Lower lobe of right lung (tissue), 2 donors: ENCODE measurements around the gene BOK. TPM values are rescaled to one million over a fixed set of nuclear protein-coding genes. Genes with fewer than 3 reads are reported as not detected.

Experiments used
- ATAC-seq, 2 donors: fragments of 200-7000 bp; cut with Tn5 transposase; one replicate each; pipeline ENCODE4 v1.9.1; 2020 to 2022; ENCODE audit warnings: mild to moderate bottlenecking in 2 of 2, moderate library complexity in 2 of 2
- DNase-seq: peaks from one replicate; pipeline ENCODE4 v3.0.0-alpha.2; 2020
- H3K27ac ChIP-seq: fragments of 200-600 bp; one replicate; pipeline ENCODE4 v1.8.0; 2022
- H3K27me3 ChIP-seq: fragments of 200-600 bp; one replicate; pipeline ENCODE4 v1.8.0; 2022; ENCODE audit warnings: low read depth
- H3K36me3 ChIP-seq: fragments of 200-600 bp; one replicate; pipeline ENCODE4 v1.8.0; 2022; ENCODE audit warnings: mild to moderate bottlenecking
- H3K4me1 ChIP-seq: fragments of 200-600 bp; one replicate; pipeline ENCODE4 v1.8.0; 2022
- H3K4me3 ChIP-seq: fragments of 200-600 bp; one replicate; pipeline ENCODE4 v1.8.0; 2022; ENCODE audit warnings: mild to moderate bottlenecking
- H3K9me3 ChIP-seq: fragments of 200-600 bp; one replicate; pipeline ENCODE4 v1.8.0; 2022
- intact Hi-C: fragments of 100-400 bp; cut with DNase I; formaldehyde crosslinking; loops from one replicate; pipeline ENCODE4 v1.11.0; 2022
- total RNA-seq: library from RNA; stranded (reverse); fragmentation: NEBNext Ultra II Directional; extraction: Animal tissue kit (Norgen Biotek cat#: 25700); gene quantifications from one replicate; pipeline ENCODE4 v1.2.1, GENCODE V29; 2021
- TF ChIP-seq, protein P1 (sequence below): fragments of 200-600 bp; IDR thresholded peaks from one replicate; pipeline ENCODE4 v1.8.0; 2022; ENCODE audit warnings: antibody characterized with exemption, mild to moderate bottlenecking
- donor health status: DM: no; HTN: yes; CAD: no; lungs with severe emphysema.

BOK gene
- total RNA-seq, 1 donor from 2014 or later: 44.2 TPM

DNA sequence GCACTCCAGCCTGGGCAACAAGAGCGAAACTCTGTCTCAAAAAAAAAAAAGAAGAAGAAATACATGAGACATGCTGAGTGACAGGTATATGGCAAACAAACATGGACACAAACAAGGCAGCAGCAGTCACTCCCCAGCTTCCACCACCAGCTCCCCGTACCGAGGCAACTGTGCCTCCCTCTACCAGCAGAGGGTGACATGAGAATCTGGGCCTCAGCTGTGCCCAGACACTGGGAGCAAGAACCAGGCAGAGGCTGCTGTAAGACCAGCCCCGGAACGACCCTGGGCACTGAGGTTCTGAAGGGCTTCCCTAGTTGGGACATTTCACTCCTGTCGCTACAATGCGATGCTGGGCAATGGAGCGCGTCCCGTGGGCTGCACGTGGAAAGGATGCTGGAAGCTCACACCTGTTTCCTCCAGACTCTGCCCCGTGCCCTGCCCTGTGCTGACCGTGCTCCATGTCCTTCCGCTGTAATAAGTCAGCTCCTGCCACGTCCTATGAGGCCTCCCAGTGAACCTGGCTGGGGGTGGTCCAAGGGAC, 37.1 kb downstream of the BOK start:
- no peak overlapping the region for H3K4me3 ChIP-seq
- no peaks in the 10 kb centered on the region for H3K27me3 ChIP-seq
- ATAC-seq (peak in 1 of 2 donors; percentile 14), DNase-seq (no peak)
- H3K36me3 ChIP-seq: peaks cover 83% of the 10 kb centered on the region
- no peaks in the 10 kb centered on the region for H3K4me1 ChIP-seq
- no peak overlapping the region for H3K27ac ChIP-seq
- H3K9me3 ChIP-seq: no peaks in the 10 kb centered on the region
- intact Hi-C loops: no loop called here
- TF ChIP-seq, protein P1, sequence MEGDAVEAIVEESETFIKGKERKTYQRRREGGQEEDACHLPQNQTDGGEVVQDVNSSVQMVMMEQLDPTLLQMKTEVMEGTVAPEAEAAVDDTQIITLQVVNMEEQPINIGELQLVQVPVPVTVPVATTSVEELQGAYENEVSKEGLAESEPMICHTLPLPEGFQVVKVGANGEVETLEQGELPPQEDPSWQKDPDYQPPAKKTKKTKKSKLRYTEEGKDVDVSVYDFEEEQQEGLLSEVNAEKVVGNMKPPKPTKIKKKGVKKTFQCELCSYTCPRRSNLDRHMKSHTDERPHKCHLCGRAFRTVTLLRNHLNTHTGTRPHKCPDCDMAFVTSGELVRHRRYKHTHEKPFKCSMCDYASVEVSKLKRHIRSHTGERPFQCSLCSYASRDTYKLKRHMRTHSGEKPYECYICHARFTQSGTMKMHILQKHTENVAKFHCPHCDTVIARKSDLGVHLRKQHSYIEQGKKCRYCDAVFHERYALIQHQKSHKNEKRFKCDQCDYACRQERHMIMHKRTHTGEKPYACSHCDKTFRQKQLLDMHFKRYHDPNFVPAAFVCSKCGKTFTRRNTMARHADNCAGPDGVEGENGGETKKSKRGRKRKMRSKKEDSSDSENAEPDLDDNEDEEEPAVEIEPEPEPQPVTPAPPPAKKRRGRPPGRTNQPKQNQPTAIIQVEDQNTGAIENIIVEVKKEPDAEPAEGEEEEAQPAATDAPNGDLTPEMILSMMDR: no peak

GRCh38 chr2:241597561-241597960, 39.0 kb downstream of the BOK start:
- no peaks in the 10 kb centered on the region for H3K9me3 ChIP-seq
- H3K4me3 ChIP-seq: no peak overlapping the region
- no peak overlapping the region for H3K27ac ChIP-seq
- H3K27me3 ChIP-seq: no peaks in the 10 kb centered on the region
- TF ChIP-seq, protein P1: no peak
- no peak for DNase-seq
- H3K36me3 ChIP-seq: peaks cover 97% of the 10 kb centered on the region
- intact Hi-C loops: no loop called here
- no peaks in the 10 kb centered on the region for H3K4me1 ChIP-seq
- ATAC-seq: no peak

DNA sequence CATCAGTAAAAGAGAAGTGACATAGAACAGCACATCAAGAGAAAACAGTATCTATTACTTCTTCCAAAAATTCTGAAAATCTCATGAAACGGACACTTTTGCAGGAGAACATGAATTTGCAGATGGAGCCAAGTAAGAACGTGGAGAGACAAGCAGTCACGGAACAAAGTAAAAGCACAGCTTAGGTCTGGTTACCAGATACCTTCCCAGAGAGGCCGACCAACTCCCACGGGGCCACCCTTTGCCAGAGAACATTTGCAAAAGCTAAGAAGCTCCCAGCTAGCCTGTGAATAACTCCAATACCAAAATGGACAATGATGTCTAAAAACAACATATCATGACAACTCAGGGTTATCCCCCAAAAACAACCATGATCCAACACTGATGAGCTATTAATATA, 39.5 kb downstream of the BOK start:
- no peaks in the 10 kb centered on the region for H3K27me3 ChIP-seq
- no peak for ATAC-seq
- TF ChIP-seq, protein P1: no peak
- peaks cover 97% of the 10 kb centered on the region for H3K36me3 ChIP-seq
- H3K4me1 ChIP-seq: no peaks in the 10 kb centered on the region
- H3K4me3 ChIP-seq: no peak overlapping the region
- no peaks in the 10 kb centered on the region for H3K9me3 ChIP-seq
- no peak for DNase-seq
- intact Hi-C loops: no loop called here
- no peak overlapping the region for H3K27ac ChIP-seq

DNA sequence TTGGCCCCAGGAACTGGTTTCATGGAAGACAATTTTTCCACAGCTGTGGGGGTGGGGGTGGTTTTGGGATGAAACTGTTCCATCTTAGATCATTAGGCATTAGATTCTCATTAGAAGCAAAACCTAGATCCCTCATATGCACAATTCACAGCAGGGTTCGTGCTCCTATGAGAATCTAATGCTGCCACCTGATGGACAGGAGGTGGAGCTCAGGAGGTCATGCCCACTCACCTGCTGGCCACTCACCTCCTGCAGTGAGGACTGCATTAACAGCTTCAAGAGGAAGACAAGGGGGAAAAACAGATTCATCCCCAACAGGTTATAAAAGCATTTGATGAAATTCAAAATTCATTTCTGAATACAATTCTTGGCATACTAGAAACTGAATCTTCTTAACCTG, 39.9 kb downstream of the BOK start:
- Histone ChIP-seq H3K27me3 (no peaks in the 10 kb centered on the region), H3K36me3 (peaks cover 94% of the 10 kb centered on the region), H3K9me3 (no peaks in the 10 kb centered on the region), H3K27ac (no peak overlapping the region), H3K4me3 (no peak overlapping the region), H3K4me1 (no peaks in the 10 kb centered on the region)
- peak; percentile 54 to 77 for ATAC-seq
- intact Hi-C loops: no loop called here
- TF ChIP-seq, protein P1: peak; percentile 28
- DNase-seq: no peak

DNA sequence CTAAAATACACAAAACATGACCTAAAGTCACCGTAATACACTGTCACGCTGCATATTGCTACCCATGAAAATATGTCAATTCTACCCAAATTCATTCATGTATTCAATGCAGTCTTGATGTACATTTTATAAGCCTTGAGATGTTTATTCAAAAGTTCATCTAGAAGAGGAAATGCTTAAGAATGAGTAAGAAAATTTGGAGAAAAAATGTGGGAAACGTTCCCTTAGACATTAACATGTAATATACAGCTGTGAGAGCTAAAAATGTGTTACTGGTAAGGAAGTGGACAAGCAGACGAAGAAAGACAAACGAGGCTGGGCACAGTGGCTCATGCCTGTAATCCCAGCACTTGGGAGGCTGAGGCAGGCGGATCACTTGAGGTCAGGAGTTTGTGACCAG, 41.1 kb downstream of the BOK start:
- TF ChIP-seq, protein P1: no peak
- intact Hi-C loops: no loop called here
- ATAC-seq: no peak
- Histone ChIP-seq H3K9me3 (no peaks in the 10 kb centered on the region), H3K36me3 (peaks cover 94% of the 10 kb centered on the region), H3K27me3 (no peaks in the 10 kb centered on the region), H3K27ac (no peak overlapping the region), H3K4me3 (no peak overlapping the region), H3K4me1 (no peaks in the 10 kb centered on the region)
- DNase-seq: no peak
